GM12873 (cell line): ENCODE results near the gene ASMTL.

Experiments used
- CTCF ChIP-seq: IDR thresholded peaks from 2 replicates; pipeline ENCODE4 v1.5.1; 2012; ENCODE audit warnings: low read depth, mild to moderate bottlenecking, moderate library complexity, low read length, control low read depth; ENCODE audit not compliant: insufficient read depth; ENCODE audit errors: missing control alignments

Gene ASMTL

GRCh38 chrX:1466232-1466661 lies 13.5 kb upstream of the ASMTL start:
- TF ChIP-seq CTCF: no peak

- TF ChIP-seq CTCF: no peak
These were observed 12.8 kb upstream of the ASMTL start for GRCh38 chrX:1465286-1466231.

- no peak for TF ChIP-seq CTCF
These were observed 12.2 kb upstream of the ASMTL start for GRCh38 chrX:1464971-1465285.

- TF ChIP-seq CTCF: no peak
These were observed 11.6 kb upstream of the ASMTL start for GRCh38 chrX:1464041-1464970.

- no peak for TF ChIP-seq CTCF
These were observed 10.9 kb upstream of the ASMTL start for GRCh38 chrX:1463581-1463980.

GRCh38 chrX:1462596-1463251 lies 10.0 kb upstream of the ASMTL start:
- no peak for TF ChIP-seq CTCF
